ENCODE data around the gene NR6A1.

The NR6A1 gene

DNA sequence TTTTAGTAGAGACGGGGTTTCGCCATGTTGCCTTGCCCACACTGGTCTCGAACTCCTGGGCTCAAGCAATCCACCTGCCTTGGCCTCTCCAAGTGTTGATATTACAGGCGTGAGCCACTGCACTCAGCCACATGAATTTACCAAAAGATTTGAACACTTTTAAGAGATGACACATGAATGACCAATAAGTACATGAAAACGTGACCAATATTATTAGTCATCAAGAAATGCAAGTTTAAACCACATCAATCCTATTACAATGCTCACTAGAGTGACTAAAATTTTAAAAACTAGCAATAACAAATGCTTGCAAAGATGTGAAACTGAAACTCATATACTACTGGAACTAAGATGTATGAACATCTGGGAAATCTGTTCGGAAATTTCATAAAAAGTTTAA, 54.3 kb downstream of the NR6A1 start:
- TF ChIP-seq, protein P1, sequence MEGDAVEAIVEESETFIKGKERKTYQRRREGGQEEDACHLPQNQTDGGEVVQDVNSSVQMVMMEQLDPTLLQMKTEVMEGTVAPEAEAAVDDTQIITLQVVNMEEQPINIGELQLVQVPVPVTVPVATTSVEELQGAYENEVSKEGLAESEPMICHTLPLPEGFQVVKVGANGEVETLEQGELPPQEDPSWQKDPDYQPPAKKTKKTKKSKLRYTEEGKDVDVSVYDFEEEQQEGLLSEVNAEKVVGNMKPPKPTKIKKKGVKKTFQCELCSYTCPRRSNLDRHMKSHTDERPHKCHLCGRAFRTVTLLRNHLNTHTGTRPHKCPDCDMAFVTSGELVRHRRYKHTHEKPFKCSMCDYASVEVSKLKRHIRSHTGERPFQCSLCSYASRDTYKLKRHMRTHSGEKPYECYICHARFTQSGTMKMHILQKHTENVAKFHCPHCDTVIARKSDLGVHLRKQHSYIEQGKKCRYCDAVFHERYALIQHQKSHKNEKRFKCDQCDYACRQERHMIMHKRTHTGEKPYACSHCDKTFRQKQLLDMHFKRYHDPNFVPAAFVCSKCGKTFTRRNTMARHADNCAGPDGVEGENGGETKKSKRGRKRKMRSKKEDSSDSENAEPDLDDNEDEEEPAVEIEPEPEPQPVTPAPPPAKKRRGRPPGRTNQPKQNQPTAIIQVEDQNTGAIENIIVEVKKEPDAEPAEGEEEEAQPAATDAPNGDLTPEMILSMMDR (IDR thresholded peaks at IDR 0.05; ENCODE audit: insufficient read depth, missing control alignments) = no peak
- no peak for DNase-seq (ENCODE audit: insufficient read length, low spot score)
- no peak for FAIRE-seq

DNA sequence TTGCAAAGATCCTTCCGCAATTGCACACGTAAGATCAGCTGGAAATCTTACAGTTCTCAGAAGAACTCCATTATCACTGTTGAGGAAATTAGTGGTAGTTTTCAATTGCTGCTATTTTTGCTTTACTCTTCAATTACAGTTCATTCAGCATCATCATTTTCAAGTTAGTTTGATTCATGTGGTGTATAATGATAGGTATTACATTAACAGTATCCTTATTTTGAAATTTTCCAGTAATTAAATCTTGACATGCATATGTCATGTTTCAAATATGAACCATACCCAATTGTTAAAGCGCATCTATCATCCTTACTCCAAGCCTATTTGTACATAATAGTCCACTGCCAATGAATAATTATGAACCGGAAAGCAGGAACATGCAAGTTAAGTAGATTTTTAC, 60.3 kb downstream of the NR6A1 start:
- DNase-seq (ENCODE audit: insufficient read length, low spot score) (no peak), FAIRE-seq (no peak)
- TF ChIP-seq, protein P1 (IDR thresholded peaks at IDR 0.05; ENCODE audit: insufficient read depth, missing control alignments) = no peak

DNA sequence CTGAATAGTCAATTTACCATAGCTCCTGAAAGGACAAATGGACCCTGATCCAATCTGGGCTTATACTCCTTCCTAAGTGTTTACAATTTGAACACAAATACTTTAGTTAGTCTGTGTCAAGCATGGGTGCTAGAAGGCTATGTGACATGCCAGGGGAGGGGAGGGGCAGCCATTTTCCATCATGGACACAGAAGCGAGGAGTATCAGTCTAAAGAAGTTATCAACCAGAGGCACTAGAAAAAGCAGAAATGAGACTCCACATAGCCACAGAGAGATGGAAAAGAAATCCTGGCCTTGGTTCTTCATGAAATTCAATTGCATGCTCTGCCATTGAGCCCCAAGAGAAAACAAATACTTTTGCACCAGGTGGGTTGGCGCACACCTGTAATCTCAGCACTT, 61.8 kb downstream of the NR6A1 start:
- TF ChIP-seq, protein P1 (IDR thresholded peaks at IDR 0.05; ENCODE audit: insufficient read depth, missing control alignments) = no peak
- FAIRE-seq = no peak
- DNase-seq (ENCODE audit: insufficient read length, low spot score) = no peak

DNA sequence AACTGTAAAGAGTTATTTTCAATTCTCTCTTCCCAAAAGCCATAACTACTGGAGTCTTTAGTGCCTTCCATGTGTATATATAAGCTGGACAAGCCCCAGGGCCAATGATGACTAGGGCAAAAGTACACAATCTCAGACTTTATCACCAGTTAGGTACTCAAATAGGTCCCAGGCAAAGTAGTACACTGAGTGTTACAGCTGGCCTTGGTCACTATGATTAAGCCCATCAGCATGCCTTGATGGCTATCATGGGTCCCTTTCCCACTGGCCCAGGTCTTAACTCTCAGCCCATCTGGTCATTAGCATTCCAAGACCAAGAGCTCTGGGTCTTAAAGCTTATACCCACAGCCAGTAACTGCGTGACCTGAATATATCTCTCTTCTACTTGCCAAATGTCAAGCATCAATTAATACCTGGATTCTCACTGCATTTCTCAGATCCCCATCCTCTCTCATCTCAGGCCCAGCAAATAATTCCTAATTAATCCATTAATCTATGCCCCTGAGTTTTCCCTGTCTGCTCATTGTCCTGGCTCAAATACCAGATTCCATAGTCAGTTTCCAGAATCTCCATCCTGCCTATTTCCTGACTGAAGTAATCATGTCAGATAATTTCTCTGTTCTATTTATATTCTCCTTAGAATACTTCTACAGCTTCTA, 62.3 kb downstream of the NR6A1 start:
- FAIRE-seq = no peak
- TF ChIP-seq, protein P1 (IDR thresholded peaks at IDR 0.05; ENCODE audit: insufficient read depth, missing control alignments) = no peak

DNA sequence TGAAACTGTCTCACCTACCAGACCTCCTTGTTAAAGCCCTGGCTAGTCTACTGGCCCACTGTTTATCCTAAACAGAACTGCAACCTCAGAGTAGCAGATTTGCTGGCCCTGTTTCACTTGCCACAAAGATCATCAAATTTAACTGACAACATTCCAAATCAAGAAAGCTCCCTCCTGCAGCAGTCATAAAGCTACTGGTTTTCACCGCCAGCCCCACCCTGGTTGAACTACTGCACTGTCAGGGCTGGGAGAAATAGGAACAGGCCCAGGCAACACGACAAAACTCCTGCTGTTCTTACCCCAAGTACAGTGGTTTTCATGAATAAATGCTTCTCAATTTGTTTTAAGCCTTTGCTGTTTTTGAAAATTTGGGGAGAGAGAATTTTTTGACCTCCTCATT, 63.0 kb downstream of the NR6A1 start:
- no peak for DNase-seq (ENCODE audit: insufficient read length, low spot score)
- no peak for FAIRE-seq
- TF ChIP-seq, protein P1 (IDR thresholded peaks at IDR 0.05; ENCODE audit: insufficient read depth, missing control alignments) = no peak

More for the DNA sequence above, 62.3 kb downstream of the NR6A1 start:
- DNase-seq (ENCODE audit: insufficient read length, low spot score) = no peak

DNA sequence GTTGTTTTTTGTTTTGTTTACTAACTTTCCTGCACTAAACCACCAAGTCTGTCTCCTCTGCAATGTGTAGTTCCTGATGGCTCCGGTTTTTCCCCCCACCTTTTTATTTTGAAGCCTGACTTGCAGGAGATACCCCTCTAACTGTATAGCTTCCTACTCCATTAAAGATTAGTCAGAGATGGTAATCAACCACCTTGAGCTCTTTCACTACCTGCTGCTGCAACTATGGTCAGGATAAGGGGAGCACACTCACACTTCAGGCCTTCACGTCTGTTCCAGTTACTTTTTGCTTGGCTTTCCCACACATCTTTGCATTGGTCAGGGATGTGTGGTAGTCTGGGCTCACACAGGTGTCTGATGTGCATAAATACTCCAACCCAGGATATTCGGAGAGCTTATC, 63.4 kb downstream of the NR6A1 start:
- FAIRE-seq = no peak
- TF ChIP-seq, protein P1 (IDR thresholded peaks at IDR 0.05; ENCODE audit: insufficient read depth, missing control alignments) = no peak
- DNase-seq (ENCODE audit: insufficient read length, low spot score) = no peak

DNA sequence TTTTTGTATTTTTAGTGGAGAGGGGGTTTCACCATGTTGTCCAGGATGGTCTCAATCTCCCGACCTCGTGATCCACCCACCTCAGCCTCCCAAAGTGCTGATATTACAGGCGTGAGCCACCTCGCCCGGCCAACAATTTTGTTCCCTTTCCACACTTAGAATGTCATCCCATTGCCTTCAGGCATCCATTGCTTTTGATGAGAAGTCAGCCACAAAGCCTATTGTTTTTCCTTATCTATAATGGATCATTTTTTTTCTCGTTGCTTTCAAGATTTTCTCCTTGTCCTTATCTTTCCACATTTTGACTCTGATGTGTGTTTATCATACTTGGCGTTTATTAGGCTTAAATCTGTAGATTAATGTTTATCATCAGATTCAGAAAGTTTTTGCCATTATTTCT, 64.4 kb downstream of the NR6A1 start:
- TF ChIP-seq, protein P1 (IDR thresholded peaks at IDR 0.05; ENCODE audit: insufficient read depth, missing control alignments) = no peak
- no peak for FAIRE-seq
- no peak for DNase-seq (ENCODE audit: insufficient read length, low spot score)
